NCI-H510A treated with DMSO at 0.1 percent for 48 hours (cell line): ENCODE measurements around the gene OPN1SW.

Experiments
- DNase-seq: peaks from one replicate; lab custom pipeline; 2025; lab: John Stamatoyannopoulos, UW

The OPN1SW gene

DNA sequence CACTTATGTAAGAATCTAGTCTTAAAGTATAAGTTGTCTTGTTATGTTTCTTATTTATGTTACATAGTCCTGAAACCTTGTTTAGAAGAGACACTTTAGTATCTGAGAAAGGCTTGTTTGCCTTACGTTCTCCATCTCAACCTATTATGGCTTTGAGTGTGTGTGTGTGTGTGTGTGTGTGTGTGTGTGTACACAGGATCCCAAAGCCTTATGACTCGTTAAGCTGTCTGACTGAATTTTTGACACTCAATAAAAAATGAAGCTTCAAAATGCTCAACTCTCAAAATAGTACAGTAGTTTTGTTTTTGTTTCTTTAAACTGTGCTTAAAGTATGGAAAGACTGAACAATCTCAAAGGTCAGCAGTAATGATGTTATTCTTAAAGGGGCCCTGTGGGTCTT is 18.4 kb downstream of the OPN1SW start:
- DNase-seq: no peak

DNA sequence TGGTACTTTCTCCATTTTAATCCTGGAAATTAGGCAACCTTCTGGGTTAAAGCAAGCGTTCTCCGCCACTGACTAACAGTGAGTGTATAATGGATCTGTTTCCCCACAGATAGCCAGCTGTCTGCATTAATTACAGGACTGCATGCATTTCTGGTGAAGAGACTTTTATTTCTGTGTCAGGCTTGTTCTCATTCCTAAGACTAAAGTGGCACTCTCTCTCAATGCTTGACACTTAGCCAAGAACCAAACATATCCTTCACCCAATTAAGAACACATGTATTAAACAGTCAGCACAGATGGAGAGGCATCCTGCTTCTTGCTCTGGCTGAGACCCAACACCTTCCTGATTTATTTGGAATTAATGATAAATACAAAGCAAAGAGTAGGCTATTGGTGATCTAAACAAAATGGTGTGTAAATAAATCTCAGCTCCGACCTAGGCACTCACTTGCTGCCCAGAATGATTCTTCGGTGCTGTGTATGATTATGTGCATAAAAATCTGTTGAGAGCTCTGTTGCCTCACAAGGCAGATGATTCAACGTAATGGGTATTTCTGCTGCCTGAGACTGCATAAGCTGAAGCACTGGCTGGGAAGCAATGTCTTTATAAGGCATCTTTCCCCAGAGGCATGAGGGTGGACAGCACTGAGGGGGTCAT is 19.6 kb downstream of the OPN1SW start:
- DNase-seq: no peak

DNA sequence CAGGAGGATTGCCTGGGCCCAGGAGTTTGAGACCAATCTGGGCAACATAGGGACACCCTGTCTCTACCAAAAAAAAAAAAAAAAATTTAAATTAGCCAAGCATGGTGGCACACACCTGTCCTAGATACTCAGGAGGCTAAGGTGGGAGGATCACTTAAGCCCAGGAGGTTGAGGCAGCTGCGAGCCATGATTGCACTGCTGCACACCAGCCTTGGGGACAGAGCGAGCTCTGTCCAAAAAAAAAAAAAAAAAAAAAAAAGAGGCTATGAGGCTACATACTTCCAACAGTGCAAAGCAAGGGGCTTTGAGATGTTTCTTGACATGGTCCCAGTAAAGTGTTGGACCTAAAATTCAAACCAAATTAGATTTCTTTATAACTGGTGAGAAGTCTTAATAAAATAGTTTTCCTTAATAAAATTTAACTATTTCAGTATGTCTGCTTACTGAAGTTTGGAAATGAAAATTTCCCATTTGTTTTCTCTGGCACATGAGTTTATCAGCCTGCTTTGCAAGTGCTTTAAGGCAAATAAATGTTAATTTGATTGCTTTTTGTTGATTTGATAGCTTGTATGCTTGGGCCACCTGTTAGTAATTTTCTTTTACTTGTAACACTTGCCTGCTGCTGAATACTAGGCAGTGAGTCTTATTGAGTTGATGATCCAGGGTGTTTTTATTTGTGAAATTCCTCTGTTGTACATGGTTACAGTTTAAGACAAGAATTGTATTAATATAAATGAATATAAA is 20.3 kb downstream of the OPN1SW start:
- no peak for DNase-seq

DNA sequence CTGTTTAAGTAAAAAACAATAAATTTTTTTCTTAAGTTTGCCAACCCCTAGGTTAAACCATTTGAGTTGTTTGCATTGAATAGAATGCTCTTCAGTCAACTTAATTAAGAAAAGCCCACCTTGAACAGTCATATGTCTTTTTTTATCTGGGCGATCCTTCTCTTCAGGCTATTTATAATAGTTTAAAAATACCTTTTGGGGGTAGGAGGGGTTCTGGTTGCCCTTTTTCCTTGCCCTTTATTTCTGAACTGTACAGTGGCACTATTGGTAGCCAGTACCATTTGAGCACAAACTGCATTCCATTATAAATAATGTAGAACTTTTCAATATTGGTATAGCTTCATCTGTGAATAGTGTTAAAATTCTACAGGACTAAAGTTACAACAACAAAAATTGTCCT is 23.3 kb downstream of the OPN1SW start:
- DNase-seq: no peak

DNA sequence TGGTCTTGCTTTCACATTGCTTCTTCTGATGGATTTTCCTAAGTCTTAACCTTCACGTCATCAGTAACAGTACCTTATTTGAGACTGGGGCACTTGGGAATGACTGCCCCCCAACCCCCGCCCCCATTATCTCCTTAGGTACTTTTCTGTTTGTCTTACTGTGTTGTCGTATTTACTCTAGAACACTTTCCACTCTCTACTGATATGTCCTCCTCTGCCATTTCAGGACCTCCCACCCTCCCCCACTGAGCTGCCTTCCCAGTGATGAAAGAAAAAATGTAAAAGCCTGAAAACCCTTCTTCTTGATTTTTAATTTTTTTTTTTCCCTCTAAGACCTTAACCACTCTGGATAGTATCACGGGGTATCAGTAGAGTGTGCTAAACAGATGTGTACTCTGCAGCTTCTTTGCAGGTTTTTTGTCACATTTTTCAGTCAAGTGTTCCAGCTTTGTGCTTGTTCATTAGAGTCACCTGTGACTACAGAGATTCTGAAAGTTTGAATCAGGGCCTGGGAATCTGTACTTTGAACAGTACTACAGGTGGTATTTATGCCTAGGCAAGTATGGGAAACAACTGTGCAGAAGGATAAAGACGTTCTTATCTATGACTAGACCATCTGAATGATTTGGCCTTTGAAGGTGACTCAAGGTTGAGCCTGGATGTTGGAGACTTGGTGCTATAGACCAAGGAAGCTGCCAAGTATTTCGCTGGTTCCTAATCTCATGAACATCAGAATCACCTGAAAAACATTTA is 28.1 kb downstream of the OPN1SW start:
- no peak for DNase-seq

DNA sequence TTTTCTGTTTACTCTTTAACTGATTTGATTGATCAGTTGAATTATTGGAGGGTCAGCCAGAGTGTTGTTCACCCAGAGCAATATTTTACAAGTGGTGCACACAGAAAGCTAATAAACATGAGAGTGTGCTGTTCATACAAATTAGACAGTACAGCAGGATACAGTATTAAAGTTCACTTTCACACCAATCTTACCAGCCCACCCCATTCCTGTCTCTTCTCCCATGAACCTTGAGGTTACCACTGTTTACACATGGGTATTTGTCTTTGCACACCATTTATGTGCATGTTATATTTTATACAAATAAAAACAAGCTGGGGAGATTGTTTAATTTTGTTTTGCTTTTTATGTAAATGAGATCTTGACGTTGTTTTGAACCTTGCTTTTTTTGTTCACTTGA is 29.9 kb downstream of the OPN1SW start:
- DNase-seq: no peak

DNA sequence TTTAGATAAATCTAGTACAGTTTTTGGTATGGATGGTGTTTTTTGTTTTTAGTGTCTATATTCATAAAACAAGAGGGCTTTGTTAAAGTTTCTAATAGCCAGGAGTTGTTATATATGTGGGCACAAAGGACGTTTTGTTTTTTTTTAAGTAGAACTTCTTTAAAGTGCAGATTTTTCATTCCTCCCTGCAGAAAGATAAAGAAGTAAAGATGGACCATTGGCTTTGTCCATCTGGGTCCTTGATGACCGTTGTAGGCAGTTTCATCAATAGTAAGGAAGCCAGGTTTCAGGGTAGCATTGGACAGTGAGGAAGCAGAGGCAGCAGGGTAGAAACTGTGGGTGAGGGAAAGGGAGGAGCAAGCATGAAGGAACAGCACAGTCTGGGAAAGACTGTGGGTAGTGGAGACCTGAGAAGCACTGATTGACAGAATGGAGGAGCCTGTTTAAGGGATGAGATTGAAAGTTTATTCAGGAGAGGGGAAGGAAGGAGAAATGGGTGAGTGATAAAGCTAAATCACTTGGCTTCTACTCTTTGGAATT is 31.2 kb downstream of the OPN1SW start:
- no peak for DNase-seq

DNA sequence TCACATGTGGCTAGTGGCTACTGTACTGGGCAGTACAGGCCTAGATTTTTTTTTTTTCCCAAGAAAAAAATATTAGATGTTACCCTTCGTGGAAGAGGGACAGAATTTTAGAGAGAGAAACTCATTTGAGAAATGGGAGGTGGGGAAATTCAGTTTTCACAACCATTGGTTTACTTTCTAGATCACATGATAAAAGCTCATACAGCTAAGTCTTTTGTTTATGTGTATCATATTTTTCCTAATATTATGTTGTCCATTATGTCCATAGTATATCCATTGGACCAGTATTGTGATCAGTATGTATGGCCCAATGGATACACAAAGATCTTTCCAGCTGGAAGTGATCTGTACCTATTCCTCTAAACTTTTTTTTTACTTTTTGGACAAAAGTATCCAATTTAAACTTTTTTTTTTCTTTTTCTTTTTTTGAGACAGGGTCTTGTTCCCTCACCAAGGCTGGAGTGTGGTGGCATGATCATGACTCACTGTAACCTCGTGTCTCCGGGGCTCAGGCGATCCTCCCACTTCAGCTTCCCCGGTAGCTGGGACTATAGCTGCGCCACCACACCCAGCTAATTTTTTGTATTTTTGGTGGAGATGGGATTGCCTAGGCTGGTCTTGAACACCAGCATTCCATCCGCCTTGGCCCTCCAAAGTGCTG is 32.4 kb downstream of the OPN1SW start:
- DNase-seq: no peak

DNA sequence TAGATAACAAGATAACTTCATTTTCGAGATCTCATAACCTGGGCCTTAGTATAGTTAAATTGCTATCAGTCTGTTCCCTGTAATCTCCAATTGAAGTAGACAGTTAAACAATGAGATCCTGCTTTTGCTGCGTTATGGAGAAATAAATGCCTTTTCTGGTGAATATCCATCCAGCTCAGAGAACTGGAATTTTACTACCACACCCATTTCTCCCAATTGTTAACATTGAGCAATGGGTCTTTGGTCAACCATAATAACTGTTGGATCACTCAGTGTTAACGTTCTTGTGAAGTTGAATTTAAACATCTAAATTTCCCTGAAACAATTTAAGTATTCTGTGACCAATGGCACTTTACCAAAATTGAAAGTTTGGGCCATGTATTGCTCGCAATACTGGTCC is 33.4 kb downstream of the OPN1SW start:
- no peak for DNase-seq

DNA sequence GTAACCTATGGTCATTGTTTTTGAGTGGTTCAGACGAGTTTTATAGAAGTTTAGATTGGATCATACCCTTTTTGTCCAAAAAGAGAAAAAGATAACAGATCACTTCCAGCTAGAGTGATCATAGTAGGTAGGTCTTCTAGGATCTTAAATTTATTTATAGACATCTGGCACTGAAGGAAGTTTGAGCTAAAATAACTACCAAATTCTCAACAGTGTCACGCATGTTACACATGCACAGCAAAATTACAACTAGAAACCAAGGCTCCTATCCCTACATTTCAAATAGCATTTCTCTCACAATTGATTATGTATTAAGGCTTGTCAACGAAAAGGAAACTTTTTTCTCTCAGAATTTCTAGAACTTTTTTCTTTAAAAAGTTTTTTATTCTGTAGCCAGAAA is 34.1 kb downstream of the OPN1SW start:
- DNase-seq: no peak

DNA sequence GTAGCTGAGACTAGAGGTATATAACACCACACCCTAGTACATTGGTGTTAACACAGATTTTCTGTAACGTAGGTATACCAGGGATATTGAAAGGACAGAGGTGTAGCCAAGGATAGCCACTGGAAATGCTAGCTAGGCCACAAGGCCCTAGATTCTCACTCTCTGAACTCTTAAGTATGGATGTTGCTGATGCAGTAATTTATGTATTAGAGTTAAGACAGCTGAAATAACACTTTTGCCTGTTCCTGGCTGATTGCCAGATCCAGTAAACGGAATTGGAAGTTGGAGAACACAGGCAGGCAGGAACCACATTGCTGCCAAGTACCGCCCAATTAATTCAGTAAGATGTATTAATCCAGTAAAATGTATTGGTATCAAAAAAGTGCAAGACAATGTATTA is 34.6 kb downstream of the OPN1SW start:
- no peak for DNase-seq

DNA sequence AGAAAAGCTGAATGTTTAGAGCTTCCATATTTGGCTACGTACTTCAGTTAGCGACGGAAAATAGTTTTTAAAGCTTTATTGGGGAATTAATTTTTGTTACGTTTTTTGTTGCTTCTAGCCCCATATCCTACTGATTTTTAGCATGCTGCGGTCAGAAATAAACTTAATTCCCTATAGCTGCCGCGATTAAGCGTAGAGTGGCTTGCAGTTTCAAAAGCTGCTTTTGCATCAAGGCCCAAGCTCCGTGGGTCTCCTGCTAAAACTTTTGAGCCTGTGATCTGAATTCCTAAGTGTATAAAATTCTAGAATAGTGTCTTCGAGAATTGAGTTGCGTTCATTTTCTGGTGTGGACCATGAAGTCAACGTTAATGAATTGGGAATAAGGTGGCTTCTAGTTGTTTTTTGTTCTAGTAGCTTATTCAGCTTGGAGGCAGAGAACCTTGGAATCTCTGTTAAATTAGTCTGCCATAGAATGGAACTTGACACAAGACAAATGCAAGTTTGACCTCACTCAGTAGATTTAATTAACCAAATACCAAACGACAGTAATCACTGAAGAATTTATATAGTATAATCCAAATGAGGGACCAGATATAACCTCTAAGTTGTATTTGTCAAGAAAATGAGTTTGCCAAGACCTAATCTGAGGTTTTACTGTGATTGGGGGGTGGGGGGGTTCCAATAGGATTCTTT is 35.5 kb downstream of the OPN1SW start:
- DNase-seq: no peak

DNA sequence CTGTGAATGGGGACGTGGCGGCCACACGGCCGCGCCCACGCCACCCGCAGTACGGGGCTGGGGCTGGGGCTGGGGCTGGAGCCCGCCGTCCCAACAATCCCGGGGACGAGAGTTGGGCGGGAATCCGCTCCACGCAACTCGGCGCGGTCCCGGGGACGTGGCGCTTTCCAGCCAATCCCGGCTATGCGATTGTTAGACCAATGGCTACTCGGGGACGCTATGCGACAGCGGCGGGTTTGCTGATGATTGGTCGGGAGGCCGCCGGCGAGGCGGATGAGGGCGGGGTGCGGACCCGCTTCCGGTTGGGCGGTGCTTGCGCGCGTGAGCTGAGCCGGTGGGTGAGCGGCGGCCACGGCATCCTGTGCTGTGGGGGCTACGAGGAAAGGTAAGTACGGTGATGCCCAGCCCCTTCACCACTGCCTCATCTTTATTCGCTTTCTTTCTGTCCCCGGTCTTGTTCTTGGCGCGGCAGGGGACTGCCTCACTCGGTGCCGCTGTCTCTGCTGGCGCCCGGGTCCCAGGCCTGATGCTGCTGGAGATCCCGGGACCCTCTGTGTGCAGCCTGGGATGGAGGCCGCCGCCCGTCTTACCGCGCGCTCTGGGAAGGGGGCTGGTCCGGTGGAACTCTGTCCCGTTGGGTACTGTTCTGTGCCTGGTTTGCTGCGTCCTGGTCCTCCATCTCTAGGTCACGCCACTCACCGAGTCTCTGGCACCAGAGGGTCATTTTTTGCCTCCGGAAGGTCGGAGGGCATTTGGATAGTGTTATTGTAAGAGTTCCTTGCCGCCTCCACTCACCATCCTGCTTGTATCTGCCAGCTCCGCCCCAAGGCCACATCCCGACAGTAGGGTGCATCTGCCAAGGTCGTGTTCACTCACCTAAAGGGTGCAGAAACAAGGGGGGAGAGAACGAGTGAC is 36.3 kb downstream of the OPN1SW start, which contains the start of gene CALU:
Gene CALU, plus strand, starts transcription at position 312 of the 915 bp plus-strand sequence. CDS start 9,225 bp downstream, outside the sequence.
- peak; percentile 80 for DNase-seq

DNA sequence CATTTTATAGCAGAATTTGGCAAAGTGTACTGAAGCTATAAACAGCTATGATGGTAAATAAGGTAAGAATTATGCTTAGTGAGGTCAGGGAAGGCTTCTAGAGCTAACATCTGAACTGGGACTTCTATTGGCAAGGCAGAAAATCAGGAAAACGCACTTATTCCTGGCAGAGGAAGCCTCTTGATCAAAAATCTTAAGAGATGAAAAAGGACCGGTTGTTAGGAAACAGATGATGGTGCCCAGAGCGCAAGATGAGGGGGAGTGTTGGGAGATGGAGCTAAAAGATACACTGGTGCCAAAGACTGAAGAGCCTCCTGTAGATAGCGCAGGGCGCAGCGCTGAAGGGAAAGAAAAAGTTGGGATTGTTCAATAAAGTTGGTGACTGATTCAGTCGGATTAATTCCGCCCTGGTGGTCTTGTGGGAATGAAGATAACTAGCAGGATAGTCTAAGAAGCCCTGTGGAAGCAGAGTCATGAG is 37.0 kb downstream of the OPN1SW start:
- no peak for DNase-seq

DNA sequence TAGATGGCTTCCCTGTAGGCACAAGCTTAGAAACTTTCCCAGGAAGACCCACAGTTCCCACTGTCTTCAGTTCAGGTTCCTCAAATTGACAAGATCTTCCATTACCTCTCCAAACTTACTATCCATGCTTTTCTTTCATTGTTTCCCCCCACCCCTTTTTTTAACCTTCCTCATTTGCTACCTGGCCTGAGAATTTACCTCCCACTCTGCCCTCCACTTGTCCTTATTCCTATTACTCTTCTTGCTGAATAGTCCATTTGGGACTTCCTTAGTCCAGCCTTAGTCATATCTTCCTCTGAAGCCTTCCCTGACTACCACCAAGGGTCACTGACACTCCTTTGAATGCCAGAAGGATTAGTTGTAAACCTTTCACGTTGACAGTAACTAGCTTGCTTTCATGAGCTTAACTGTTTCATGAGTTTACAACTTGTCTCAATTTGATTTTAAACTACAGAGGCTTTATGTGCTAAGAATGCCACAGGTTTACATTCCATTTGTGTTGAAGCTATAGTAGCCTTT is 37.7 kb downstream of the OPN1SW start:
- no peak for DNase-seq

DNA sequence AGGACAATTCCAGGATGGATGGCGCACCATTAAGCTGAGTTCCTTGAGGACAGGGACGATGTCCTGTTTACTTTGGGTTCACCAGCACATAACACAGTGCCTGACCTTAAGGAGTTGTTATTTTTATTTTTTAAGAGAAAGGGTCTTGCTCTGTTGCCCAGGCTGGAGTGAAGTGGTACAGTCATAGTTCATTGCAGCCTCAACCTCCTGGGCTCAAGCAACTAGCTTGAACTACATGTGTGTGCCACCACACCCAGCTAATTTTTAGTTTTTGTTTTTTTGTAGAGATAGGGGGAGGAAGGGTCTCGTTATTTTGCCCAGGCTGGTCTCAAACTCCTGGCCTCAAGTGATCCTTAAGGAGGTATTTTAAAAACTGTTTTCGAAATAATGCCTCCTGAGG is 38.2 kb downstream of the OPN1SW start:
- no peak for DNase-seq

DNA sequence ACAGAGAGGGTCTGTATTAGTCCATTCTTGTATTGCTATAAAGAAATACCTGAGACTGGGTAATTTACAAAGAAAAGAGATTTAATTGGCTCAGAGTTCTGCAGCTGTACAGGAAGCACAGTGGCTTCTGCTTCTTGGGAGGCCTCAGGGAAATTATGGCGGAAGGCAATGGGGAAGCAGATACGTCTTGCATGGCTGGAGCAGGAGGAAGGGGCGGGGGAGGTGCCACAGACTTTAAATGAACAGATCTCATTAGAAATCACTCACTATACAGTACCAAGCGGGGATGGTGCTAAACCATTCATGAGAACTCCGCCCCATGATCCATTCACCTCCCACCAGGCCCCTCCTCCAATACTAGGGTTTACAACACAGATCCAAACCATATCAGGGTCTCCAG is 40.2 kb downstream of the OPN1SW start:
- no peak for DNase-seq

DNA sequence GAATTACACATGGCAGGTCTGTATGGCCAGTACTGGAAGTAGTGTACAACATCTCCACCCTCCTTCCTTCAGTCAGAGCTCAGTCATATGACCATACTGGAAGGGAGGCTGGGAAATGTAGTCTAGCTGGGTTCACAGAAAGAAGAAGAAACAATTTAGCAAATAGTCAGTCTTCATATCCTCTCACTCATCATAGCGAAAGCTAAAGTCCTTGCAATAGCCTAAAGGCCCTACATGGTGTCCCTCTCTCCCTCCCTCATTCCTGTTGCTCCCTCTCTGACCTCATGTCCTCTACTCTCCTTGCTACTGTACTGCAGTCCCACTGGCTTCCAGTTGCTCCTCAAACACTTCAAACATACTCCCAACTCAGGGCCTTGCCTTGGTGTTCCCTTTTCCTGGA is 40.7 kb downstream of the OPN1SW start:
- no peak for DNase-seq

DNA sequence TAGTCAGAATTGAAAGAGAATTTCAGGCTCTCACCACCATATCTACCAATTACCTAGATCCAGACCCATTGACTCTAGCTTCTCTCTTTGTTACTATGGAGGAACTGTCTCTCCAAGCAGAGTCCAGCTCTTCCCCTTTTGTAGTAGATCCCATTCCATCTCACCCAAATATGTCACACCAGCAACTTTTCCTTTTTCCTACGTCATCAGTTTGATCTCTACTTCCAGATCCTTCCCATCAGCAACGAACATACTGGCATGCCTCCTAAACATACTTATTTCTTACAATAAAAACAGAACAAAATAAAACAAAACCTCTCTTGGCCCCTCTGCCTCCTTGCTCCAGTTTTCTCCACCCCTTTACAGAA is 42.3 kb downstream of the OPN1SW start:
- DNase-seq: no peak
